H9 (cell line): ENCODE data around the gene WNT6. TPM values are rescaled to one million over a fixed set of nuclear protein-coding genes. Genes with fewer than 3 reads are reported as not detected.

Experiments used
- DNase-seq: peaks from one replicate; pipeline ENCODE4 v3.0.0-alpha.2; 2017
- H2AFZ ChIP-seq: one replicate; pipeline ENCODE4 v1.6.1; 2013; ENCODE audit warnings: mild to moderate bottlenecking, low read length, control low read depth, moderate library complexity
- H2AK5ac ChIP-seq: 2 replicates; pipeline ENCODE4 v1.6.1; 2013; ENCODE audit warnings: low read length, control low read depth, mixed read lengths; ENCODE audit not compliant: insufficient read length
- H2BK120ac ChIP-seq: one replicate; pipeline ENCODE4 v1.6.1; 2013; ENCODE audit warnings: low read depth, mild to moderate bottlenecking, low read length, control low read depth, inconsistent platforms; ENCODE audit not compliant: poor library complexity, severe bottlenecking
- H2BK12ac ChIP-seq: 2 replicates; pipeline ENCODE4 v1.6.1; 2013; ENCODE audit warnings: low read length, control low read depth, mixed read lengths, low read depth; ENCODE audit not compliant: insufficient read length
- H2BK15ac ChIP-seq: 2 replicates; pipeline ENCODE4 v1.6.1; 2013; ENCODE audit warnings: low read depth, low read length, control low read depth
- H2BK20ac ChIP-seq: one replicate; pipeline ENCODE4 v1.6.1; 2013; ENCODE audit warnings: low read depth, mild to moderate bottlenecking, low read length, control low read depth, inconsistent platforms; ENCODE audit not compliant: poor library complexity, severe bottlenecking
- H2BK5ac ChIP-seq: 2 replicates; pipeline ENCODE4 v1.6.1; 2013; ENCODE audit warnings: low read length, control low read depth, mixed read lengths; ENCODE audit not compliant: insufficient read length
- H3K14ac ChIP-seq: 2 replicates; pipeline ENCODE4 v1.6.1; 2013; ENCODE audit warnings: low read length, control low read depth; ENCODE audit not compliant: insufficient read depth
- H3K18ac ChIP-seq: 2 replicates; pipeline ENCODE4 v1.6.1; 2013; ENCODE audit warnings: low read depth, mild to moderate bottlenecking, mixed read lengths, low read length, control low read depth; ENCODE audit not compliant: insufficient read length
- H3K23ac ChIP-seq: 2 replicates; pipeline ENCODE4 v1.6.1; 2013; ENCODE audit warnings: low read length, control low read depth, mixed read lengths, low read depth; ENCODE audit not compliant: insufficient read length
- H3K23me2 ChIP-seq: 2 replicates; pipeline ENCODE4 v1.6.1; 2013; ENCODE audit warnings: low read depth, mild to moderate bottlenecking, mixed read lengths, low read length, control low read depth; ENCODE audit not compliant: insufficient read length, poor library complexity, severe bottlenecking
- H3K27ac ChIP-seq: 2 replicates; pipeline ENCODE4 v1.5.1; 2013; ENCODE audit warnings: low read length, control low read depth, mixed read lengths, low read depth; ENCODE audit not compliant: insufficient read length
- H3K27me3 ChIP-seq: 2 replicates; pipeline ENCODE4 v1.6.1; 2013; ENCODE audit warnings: low read length, control low read depth, inconsistent platforms; ENCODE audit not compliant: insufficient read depth
- H3K4ac ChIP-seq: 2 replicates; pipeline ENCODE4 v1.6.1; 2013; ENCODE audit warnings: low read depth, mild to moderate bottlenecking, control low read depth, inconsistent platforms, low read length, moderate library complexity
- H3K4me1 ChIP-seq: 2 replicates; pipeline ENCODE4 v1.6.1; 2013; ENCODE audit warnings: low read length, control low read depth, inconsistent platforms; ENCODE audit not compliant: insufficient read depth
- H3K4me2 ChIP-seq: 2 replicates; pipeline ENCODE4 v1.6.1; 2013; ENCODE audit warnings: low read length, control low read depth, mixed read lengths; ENCODE audit not compliant: insufficient read length, insufficient read depth
- H3K56ac ChIP-seq: 2 replicates; pipeline ENCODE4 v1.6.1; 2013; ENCODE audit warnings: low read depth, mild to moderate bottlenecking, mixed read lengths, low read length, control low read depth; ENCODE audit not compliant: insufficient read length
- H3K79me1 ChIP-seq: 2 replicates; pipeline ENCODE4 v1.6.1; 2013; ENCODE audit warnings: low read depth, mild to moderate bottlenecking, moderate library complexity, low read length, control low read depth, inconsistent platforms; ENCODE audit not compliant: insufficient read depth, poor library complexity, severe bottlenecking
- H3K79me2 ChIP-seq: 2 replicates; pipeline ENCODE4 v1.6.1; 2013; ENCODE audit warnings: low read length, control low read depth, inconsistent platforms; ENCODE audit not compliant: insufficient read depth
- H3K9ac ChIP-seq: 2 replicates; pipeline ENCODE4 v1.6.1; 2013; ENCODE audit warnings: low read length, control low read depth, mixed read lengths; ENCODE audit not compliant: insufficient read length; ENCODE audit errors: extremely low read depth
- H3K9me3 ChIP-seq: one replicate; pipeline ENCODE4 v1.6.1; 2013; ENCODE audit warnings: low read depth, low read length, inconsistent platforms; ENCODE audit not compliant: control insufficient read depth
- H3T11ph ChIP-seq: one replicate; pipeline ENCODE4 v1.6.1; 2013; ENCODE audit warnings: mild to moderate bottlenecking, low read length, control low read depth, inconsistent platforms
- H4K20me1 ChIP-seq: one replicate; pipeline ENCODE4 v1.6.1; 2013; ENCODE audit not compliant: control insufficient read depth, insufficient read length, insufficient read depth
- H4K5ac ChIP-seq: 2 replicates; pipeline ENCODE4 v1.6.1; 2013; ENCODE audit warnings: low read depth, mild to moderate bottlenecking, mixed read lengths, low read length, control low read depth; ENCODE audit not compliant: insufficient read length
- H4K8ac ChIP-seq: replicated peaks from 2 replicates; pipeline ENCODE4 v1.6.1; 2013; ENCODE audit warnings: low read length, control low read depth, mixed read lengths, low read depth; ENCODE audit not compliant: insufficient read length
- H4K91ac ChIP-seq: 2 replicates; pipeline ENCODE4 v1.6.1; 2013; ENCODE audit warnings: low read depth, mild to moderate bottlenecking, moderate library complexity, mixed read lengths, low read length, control low read depth; ENCODE audit not compliant: insufficient read length
- H3K27ac Mint-ChIP-seq, 3 experiments: 2 replicates in 2 of 3; 3 replicates in 1 of 3; pipeline ENCODE4 v1.8.0; 2020 to 2021; ENCODE audit warnings: mixed read lengths in 3 of 3, mild to moderate bottlenecking in 1 of 3, moderate library complexity in 1 of 3
- H3K27me3 Mint-ChIP-seq: 2 replicates; pipeline ENCODE4 v1.8.0; 2021; ENCODE audit warnings: low read depth, mild to moderate bottlenecking, moderate library complexity, mixed read lengths
- H3K36me3 Mint-ChIP-seq, 3 experiments: 2 replicates in 2 of 3; 3 replicates in 1 of 3; pipeline ENCODE4 v1.8.0; 2020 to 2021; ENCODE audit warnings: low read depth in 3 of 3, mixed read lengths in 3 of 3; ENCODE audit not compliant: insufficient read depth in 1 of 3
- H3K4me1 Mint-ChIP-seq, 2 experiments: 2 replicates each; pipeline ENCODE4 v1.8.0; 2020; ENCODE audit warnings: mixed read lengths in 2 of 2
- H3K4me3 Mint-ChIP-seq, 2 experiments: 2 replicates in 1 of 2; 3 replicates in 1 of 2; pipeline ENCODE4 v1.8.0; 2020 to 2021; ENCODE audit warnings: mild to moderate bottlenecking in 2 of 2, mixed read lengths in 2 of 2, moderate library complexity in 1 of 2
- H3K9me3 Mint-ChIP-seq, 2 experiments: 2 replicates in 1 of 2; 3 replicates in 1 of 2; pipeline ENCODE4 v1.8.0; 2020; ENCODE audit warnings: mild to moderate bottlenecking in 2 of 2, mixed read lengths in 2 of 2, moderate library complexity in 1 of 2
- CTCF ChIP-seq: fragments of 200-600 bp; sonication (generic); conservative IDR thresholded peaks from 3 replicates; pipeline ENCODE4 v1.8.0; 2021; ENCODE audit warnings: antibody characterized with exemption, mild to moderate bottlenecking
- WGBS: extraction: QIAGEN DNeasy Blood & Tissue Kit; methylation state at CpG from one replicate; pipeline ENCODE4 v1.1.7; 2013; ENCODE audit warnings: missing lambda C conversion rate, low lambda C conversion rate, mixed read lengths; ENCODE audit not compliant: insufficient read length; ENCODE audit errors: extremely low coverage; 5-methylcytosine and 5-hydroxymethylcytosine counted together
- total RNA-seq: library from RNA; stranded (reverse); gene quantifications from 2 replicates; pipeline ENCODE4 v1.2.1, GENCODE V29; 2021

WNT6 gene
- total RNA-seq, 1 experiment from 2014 or later: not detected

GRCh38 chr2:218908721-218909619 lies 49.4 kb downstream of the WNT6 start:
- Histone ChIP-seq H3K4me1 (no peaks in the 10 kb centered on the region; the same call in 1 of the 2 replicates), H2AFZ (no peak overlapping the region), H2AK5ac (no peak overlapping the region), H3K14ac (peak overlapping the region; percentile 84), H2BK120ac (no peak overlapping the region), H3K56ac (no peak overlapping the region), H3K9me3 (no peaks in the 10 kb centered on the region), H4K91ac (no peak overlapping the region), H3K23me2 (no peaks in the 10 kb centered on the region), H3K4ac (no peak overlapping the region), H3K79me2 (no peaks in the 10 kb centered on the region), H3T11ph (no peak overlapping the region), H4K8ac (no peak overlapping the region), H3K27me3 (peaks cover 7% of the 10 kb centered on the region), H3K9ac (peak overlapping the region; percentile 62), H4K5ac (no peak overlapping the region), H3K4me2 (peak overlapping the region; percentile 42), H2BK20ac (no peak overlapping the region), H3K23ac (no peak overlapping the region), H2BK5ac (no peak overlapping the region), H3K79me1 (no peaks in the 10 kb centered on the region), H3K27ac (no peak overlapping the region), H2BK15ac (no peak overlapping the region), H3K18ac (peak overlapping the region; percentile 90), H4K20me1 (no peaks in the 10 kb centered on the region), H2BK12ac (no peak overlapping the region)
- Mint-ChIP-seq H3K4me1 (peaks cover 7 to 16% of the 10 kb centered on the region in 2 experiments), H3K4me3 (peak overlapping the region; percentile 87 to 90), H3K27me3 (peaks cover 47% of the 10 kb centered on the region), H3K27ac (peak overlapping the region; percentile 40 to 96 (median 77); a peak in 4 of 7 replicates), H3K9me3 (no peaks in the 10 kb centered on the region), H3K36me3 (no peaks in the 10 kb centered on the region)
- no CpG with 5 or more reads among the region's 58 CpGs for WGBS
- no peak for TF ChIP-seq CTCF
- peak; percentile 97 for DNase-seq
